ENCODE results near the gene ACAA2.

The ACAA2 gene

DNA sequence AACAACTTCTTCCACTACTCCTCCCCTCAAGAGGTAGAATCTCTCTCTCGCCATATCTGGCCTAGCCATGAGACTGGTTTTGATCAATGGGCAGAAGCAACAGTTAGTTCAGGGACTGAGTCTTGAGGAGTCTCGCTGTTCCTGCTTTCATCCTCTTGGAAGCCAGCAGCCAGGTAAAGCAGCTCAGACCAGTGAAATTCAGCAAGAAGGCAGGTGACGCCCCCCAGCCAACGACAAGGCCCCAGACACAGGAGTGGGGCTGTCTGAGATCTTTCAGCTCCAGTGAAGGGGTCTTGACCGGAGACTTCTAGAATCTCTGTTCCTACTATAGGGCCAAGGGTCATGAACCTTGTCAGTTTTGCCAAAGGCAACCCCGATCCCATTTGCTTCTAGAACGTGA, 39.7 kb upstream of the ACAA2 start:
- Histone ChIP-seq H3K9ac (ENCODE audit: low read length) (no peak overlapping the region), H3K36me3 (ENCODE audit: control insufficient read depth, insufficient read depth, low read length) (no peaks in the 10 kb centered on the region), H3K4me3 (ENCODE audit: low read length) (no peak overlapping the region), H3K4me1 (ENCODE audit: control insufficient read depth, insufficient read depth, low read length) (no peaks in the 10 kb centered on the region), H3K27me3 (ENCODE audit: control insufficient read depth, insufficient read depth, low read length) (no peaks in the 10 kb centered on the region), H3K27ac (ENCODE audit: low read depth, low read length) (no peak overlapping the region)

DNA sequence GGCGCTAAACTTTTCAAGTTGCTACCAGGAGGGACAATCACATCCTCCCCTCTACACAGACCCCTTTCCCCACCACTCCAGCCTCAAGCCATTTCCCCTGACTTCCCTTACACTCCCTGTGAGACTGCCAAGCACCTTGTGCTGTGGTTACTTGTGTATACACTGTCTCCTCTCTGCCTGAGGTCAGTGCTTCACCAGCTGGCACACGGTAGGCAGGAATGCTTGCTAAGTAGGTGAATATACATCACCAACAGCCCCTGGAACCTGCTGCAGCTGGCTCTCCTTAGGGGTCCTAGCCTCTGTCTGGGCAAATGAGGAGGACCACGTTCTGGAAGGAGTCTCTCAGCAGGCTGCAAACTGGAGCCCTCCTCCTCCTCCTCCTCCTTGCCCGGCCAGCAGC, 38.3 kb upstream of the ACAA2 start:
- no peaks in the 10 kb centered on the region for H3K4me1 ChIP-seq (ENCODE audit: control insufficient read depth, insufficient read depth, low read length)
- H3K36me3 ChIP-seq (ENCODE audit: control insufficient read depth, insufficient read depth, low read length): no peaks in the 10 kb centered on the region
- H3K27me3 ChIP-seq (ENCODE audit: control insufficient read depth, insufficient read depth, low read length): no peaks in the 10 kb centered on the region
- no peak overlapping the region for H3K4me3 ChIP-seq (ENCODE audit: low read length)
- H3K27ac ChIP-seq (ENCODE audit: low read depth, low read length): no peak overlapping the region
- no peak overlapping the region for H3K9ac ChIP-seq (ENCODE audit: low read length)

DNA sequence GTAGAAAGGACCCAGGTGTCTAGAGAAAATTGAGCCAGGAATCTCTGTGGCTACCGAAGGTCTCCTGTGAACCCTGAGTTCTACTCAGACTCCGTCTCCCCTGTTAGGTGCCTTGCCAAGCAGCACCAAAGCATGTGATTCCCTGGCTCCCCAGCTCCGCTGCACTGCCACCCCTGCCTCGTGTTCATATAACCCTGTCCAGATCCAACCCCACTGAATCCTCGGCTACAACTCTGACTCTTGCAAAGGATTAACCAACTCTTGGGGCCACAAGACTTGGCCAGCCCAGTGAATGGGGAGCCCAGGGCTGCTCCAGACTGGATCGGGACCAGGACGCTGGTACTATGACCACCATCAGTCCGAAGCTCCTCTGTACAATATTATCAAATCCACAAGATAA, 37.3 kb upstream of the ACAA2 start:
- no peak overlapping the region for H3K4me3 ChIP-seq (ENCODE audit: low read length)
- H3K4me1 ChIP-seq (ENCODE audit: control insufficient read depth, insufficient read depth, low read length): no peaks in the 10 kb centered on the region
- H3K27ac ChIP-seq (ENCODE audit: low read depth, low read length): no peak overlapping the region
- H3K27me3 ChIP-seq (ENCODE audit: control insufficient read depth, insufficient read depth, low read length): no peaks in the 10 kb centered on the region
- H3K9ac ChIP-seq (ENCODE audit: low read length): no peak overlapping the region
- no peaks in the 10 kb centered on the region for H3K36me3 ChIP-seq (ENCODE audit: control insufficient read depth, insufficient read depth, low read length)

DNA sequence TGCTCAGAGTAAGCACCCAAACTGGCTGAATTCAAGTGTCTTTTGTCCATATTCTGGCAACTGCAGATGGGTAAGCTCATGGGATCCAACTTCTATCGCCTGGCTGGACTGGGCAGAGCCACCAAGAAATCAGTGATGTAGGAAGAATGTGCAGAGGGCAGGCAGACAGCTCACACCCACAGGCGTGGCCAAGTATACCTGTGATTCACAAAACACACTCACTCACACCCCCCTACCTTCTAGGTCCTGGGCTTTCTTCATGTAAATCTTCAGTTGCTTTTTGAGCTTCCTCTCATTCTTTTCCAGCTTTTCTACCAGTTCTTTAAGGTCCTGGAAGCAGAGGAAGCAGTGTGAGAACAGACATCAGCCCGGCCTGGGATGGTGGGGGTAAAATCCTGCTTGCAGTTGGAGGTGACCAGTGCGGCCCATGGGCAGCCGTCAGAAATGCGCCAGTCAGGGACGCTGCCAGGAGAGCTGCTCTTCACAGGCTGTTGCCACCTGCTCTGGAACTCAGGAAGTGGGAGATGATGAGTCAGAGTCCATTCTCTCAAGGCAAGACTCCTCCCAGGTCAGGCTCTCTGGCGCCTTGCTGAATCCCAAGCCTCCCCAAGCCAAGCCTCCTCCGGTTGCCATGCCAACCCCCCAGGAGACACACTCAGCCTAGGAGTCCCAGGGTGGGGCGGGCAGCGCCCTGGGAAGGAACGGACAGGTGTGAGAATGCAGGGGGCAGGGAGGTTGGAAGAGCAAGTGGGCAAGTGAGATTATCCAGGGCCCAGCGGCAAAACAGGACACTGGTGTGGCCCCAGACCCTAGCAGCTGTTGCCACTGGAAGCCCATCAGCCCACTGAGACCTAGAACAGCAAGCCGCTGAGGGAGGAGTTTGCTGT, 36.2 kb upstream of the ACAA2 start:
- H3K4me1 ChIP-seq (ENCODE audit: control insufficient read depth, insufficient read depth, low read length): no peaks in the 10 kb centered on the region
- no peaks in the 10 kb centered on the region for H3K36me3 ChIP-seq (ENCODE audit: control insufficient read depth, insufficient read depth, low read length)
- no peak overlapping the region for H3K27ac ChIP-seq (ENCODE audit: low read depth, low read length)
- H3K4me3 ChIP-seq (ENCODE audit: low read length): no peak overlapping the region
- no peak overlapping the region for H3K9ac ChIP-seq (ENCODE audit: low read length)
- H3K27me3 ChIP-seq (ENCODE audit: control insufficient read depth, insufficient read depth, low read length): no peaks in the 10 kb centered on the region

DNA sequence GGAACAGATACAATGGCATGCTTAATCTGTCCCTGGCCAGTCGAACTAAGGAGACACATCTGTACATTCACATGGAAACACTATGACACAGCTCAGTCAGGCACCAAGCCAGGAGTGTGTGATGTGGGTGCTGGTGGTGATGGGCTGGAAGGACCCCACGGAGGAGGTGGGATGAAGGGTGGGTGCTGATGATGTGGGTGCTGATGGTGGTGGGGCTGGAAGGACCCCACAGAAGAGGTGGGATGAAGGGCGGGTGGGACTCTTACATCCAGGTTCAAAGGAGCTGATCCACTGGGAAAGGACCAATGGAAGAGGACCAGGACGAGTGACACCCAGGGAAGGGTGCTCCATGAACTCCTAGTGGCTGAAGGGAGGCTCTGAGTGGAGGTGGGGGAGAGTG, 34.8 kb upstream of the ACAA2 start:
- Histone ChIP-seq H3K27ac (ENCODE audit: low read depth, low read length) (no peak overlapping the region), H3K9ac (ENCODE audit: low read length) (no peak overlapping the region), H3K36me3 (ENCODE audit: control insufficient read depth, insufficient read depth, low read length) (no peaks in the 10 kb centered on the region), H3K27me3 (ENCODE audit: control insufficient read depth, insufficient read depth, low read length) (no peaks in the 10 kb centered on the region), H3K4me1 (ENCODE audit: control insufficient read depth, insufficient read depth, low read length) (no peaks in the 10 kb centered on the region), H3K4me3 (ENCODE audit: low read length) (no peak overlapping the region)

DNA sequence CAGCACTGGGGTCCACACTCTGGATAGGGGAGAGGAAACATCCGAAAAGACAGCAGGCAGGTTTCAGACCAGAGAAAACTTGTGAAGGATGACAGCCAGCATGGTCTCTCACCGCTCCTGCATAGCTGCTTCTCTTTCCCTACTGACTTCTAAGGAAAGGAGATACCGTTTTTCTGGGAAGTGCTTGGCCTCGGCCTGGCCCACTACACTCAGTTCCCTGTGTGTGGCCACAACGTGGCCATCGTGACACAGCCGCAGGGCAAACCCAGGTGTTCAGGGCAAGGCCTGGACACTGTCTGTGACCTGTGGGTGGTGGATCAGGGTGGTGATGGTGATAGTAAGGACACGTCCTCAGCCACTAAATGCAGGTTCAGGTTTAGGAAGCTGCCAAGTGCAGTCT, 34.2 kb upstream of the ACAA2 start:
- Histone ChIP-seq H3K4me1 (ENCODE audit: control insufficient read depth, insufficient read depth, low read length) (no peaks in the 10 kb centered on the region), H3K36me3 (ENCODE audit: control insufficient read depth, insufficient read depth, low read length) (no peaks in the 10 kb centered on the region), H3K27me3 (ENCODE audit: control insufficient read depth, insufficient read depth, low read length) (no peaks in the 10 kb centered on the region), H3K9ac (ENCODE audit: low read length) (no peak overlapping the region), H3K27ac (ENCODE audit: low read depth, low read length) (no peak overlapping the region), H3K4me3 (ENCODE audit: low read length) (no peak overlapping the region)

DNA sequence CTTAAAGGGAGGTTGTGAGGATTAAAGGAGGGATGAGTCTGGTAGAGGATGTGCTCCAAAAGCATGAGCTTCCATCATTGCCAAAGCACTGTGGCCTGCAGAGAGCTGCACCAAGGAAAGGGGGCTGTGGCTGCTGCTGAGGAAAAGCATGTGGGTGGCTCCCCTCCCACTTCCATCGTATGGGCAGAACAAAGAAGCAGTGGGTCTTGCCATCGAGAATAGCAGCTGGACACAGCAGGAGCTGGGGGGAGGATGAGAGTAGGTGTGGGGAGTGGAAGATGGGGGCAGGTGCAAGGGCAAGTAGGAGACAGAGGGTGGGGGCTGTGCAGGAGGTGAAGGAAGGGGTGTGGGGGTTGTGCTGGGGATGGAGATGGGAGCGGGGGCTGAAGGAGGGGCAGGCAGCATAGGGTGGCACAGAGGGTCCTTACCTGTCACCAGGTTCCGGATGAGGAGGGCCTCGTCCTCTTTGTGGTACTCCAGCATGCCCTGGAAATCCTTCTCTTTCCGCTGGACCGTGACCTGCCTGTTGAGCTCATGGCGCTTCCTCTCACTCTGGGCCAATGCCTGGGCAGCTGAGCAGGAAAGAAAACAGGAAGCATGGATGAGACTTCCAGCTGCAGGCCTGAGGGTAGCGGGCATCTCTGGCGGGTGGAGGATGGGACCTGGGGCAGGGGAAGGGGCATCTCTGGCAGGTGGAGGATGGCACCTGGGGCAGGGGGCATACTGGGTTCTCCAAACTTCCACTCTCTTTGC, 33.6 kb upstream of the ACAA2 start:
- H3K27ac ChIP-seq (ENCODE audit: low read depth, low read length): no peak overlapping the region
- H3K9ac ChIP-seq (ENCODE audit: low read length): no peak overlapping the region
- no peaks in the 10 kb centered on the region for H3K36me3 ChIP-seq (ENCODE audit: control insufficient read depth, insufficient read depth, low read length)
- no peaks in the 10 kb centered on the region for H3K27me3 ChIP-seq (ENCODE audit: control insufficient read depth, insufficient read depth, low read length)
- no peak overlapping the region for H3K4me3 ChIP-seq (ENCODE audit: low read length)
- H3K4me1 ChIP-seq (ENCODE audit: control insufficient read depth, insufficient read depth, low read length): no peaks in the 10 kb centered on the region

DNA sequence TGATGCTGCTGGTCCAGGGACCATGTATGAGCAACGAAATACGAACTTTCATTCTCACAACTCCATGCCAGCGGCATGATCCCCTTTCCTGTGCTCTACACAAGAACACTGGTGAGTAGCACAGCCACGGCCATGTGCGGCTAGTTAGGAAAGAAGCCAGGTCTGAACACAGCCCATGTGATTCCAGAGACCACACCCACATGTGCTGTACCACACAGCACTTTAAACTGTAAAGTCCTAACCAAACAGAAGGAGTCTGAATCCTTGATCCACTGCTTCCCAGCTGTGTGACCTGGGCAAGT, 33.0 kb upstream of the ACAA2 start:
- no peak overlapping the region for H3K27ac ChIP-seq (ENCODE audit: low read depth, low read length)
- H3K9ac ChIP-seq (ENCODE audit: low read length): no peak overlapping the region
- no peaks in the 10 kb centered on the region for H3K27me3 ChIP-seq (ENCODE audit: control insufficient read depth, insufficient read depth, low read length)
- no peaks in the 10 kb centered on the region for H3K4me1 ChIP-seq (ENCODE audit: control insufficient read depth, insufficient read depth, low read length)
- no peaks in the 10 kb centered on the region for H3K36me3 ChIP-seq (ENCODE audit: control insufficient read depth, insufficient read depth, low read length)
- H3K4me3 ChIP-seq (ENCODE audit: low read length): no peak overlapping the region

DNA sequence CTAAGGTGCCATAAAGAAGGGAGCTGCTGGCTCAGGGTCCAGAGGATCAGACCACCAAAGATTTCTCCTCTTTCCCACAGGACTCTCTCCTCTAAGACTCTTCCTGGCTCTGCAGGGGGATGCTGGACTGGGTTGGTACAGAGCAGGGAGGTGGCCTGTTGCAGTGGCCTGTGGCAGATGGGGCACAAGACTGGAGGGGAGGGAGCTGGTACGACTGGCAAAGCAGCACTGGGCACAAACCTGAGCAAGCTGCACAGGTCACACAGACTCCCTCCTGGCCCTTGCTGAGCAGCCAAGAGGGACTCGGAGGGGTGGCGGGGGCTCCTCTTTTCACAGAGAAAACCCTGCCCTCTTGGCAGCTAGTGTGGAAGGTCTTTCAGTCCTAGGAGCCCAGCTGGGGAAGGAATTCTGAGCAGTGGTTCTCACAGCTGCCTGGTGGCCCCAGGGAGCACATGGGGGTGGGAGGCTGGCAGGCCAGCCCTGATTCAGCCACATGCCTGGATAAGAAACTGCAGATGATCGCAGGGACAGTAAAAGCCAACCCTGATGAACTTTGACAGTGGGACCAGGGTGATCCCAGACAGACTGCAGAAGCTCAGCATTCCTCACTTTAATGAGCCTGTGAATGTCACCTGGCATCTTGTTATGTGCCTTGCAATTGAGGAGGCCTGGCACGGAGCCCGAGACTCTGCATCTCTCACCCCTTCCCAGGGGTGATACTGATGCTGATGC, 32.5 kb upstream of the ACAA2 start:
- H3K4me3 ChIP-seq (ENCODE audit: low read length): no peak overlapping the region
- H3K9ac ChIP-seq (ENCODE audit: low read length): no peak overlapping the region
- H3K4me1 ChIP-seq (ENCODE audit: control insufficient read depth, insufficient read depth, low read length): no peaks in the 10 kb centered on the region
- no peak overlapping the region for H3K27ac ChIP-seq (ENCODE audit: low read depth, low read length)
- H3K27me3 ChIP-seq (ENCODE audit: control insufficient read depth, insufficient read depth, low read length): no peaks in the 10 kb centered on the region
- no peaks in the 10 kb centered on the region for H3K36me3 ChIP-seq (ENCODE audit: control insufficient read depth, insufficient read depth, low read length)

DNA sequence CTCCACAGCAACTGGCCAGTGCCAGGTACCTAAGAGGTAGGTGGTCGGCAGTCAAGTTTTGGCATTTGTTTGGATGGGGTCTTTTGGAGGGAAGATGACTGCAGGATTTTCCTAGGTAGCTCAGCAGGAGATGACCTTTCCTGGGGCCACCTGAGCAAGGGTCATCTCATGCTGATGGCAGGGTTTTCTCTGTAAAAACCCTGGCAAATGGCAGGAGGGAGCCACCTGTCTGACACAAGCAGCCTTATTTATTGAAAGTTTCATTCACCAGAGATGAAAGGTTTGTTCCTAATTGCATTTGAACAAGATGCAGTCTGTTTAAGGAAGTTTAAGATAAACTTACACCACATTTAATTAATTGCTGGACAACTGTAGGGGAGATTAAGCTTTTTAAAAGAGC, 31.6 kb upstream of the ACAA2 start:
- H3K36me3 ChIP-seq (ENCODE audit: control insufficient read depth, insufficient read depth, low read length): no peaks in the 10 kb centered on the region

DNA sequence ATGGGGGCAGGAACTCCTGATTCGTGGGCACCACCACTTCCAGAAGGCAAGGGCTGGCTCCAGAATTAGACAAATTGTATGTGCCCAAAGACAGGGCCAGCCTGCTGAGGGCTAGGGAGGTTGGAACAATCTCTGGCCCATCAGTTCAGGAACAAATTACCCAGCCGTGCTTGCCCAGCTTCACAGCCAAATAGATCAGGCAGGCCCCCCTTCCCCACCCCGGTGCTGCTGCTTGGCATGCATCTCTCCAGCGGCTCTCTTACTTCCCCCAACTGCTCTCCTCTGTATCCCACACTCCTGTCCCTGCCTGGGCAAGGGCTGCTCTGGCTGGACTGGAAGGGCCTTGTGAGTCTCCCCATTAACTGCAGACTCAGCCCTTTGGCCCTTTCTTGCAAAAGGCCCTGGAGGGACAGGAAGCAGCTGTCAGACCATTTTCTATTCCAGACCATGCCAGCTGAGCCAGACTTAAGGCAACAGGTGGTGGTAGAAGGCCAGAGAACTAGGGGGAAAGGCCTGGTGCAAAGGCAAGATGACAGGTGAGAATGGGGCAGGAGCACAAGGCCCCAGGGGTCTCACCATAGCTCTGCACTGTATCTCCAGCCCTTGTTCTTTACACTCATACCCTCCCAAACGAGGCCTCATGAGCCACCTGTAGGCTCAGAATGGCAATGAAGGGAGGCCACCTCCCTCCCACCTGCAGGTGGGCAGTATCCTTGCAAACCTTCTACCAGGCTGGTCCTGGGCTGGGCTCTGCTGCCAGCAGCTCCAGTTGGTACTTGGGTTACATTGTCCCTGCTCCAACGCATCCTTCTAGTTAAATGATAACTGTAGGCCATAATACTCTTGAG, 30.7 kb upstream of the ACAA2 start:
- H3K27me3 ChIP-seq (ENCODE audit: control insufficient read depth, insufficient read depth, low read length): no peaks in the 10 kb centered on the region
- no peak overlapping the region for H3K27ac ChIP-seq (ENCODE audit: low read depth, low read length)
- no peak overlapping the region for H3K4me3 ChIP-seq (ENCODE audit: low read length)
- no peaks in the 10 kb centered on the region for H3K36me3 ChIP-seq (ENCODE audit: control insufficient read depth, insufficient read depth, low read length)
- H3K4me1 ChIP-seq (ENCODE audit: control insufficient read depth, insufficient read depth, low read length): no peaks in the 10 kb centered on the region
- no peak overlapping the region for H3K9ac ChIP-seq (ENCODE audit: low read length)

More for the DNA sequence above, 31.6 kb upstream of the ACAA2 start:
- H3K27ac ChIP-seq (ENCODE audit: low read depth, low read length): no peak overlapping the region
- H3K9ac ChIP-seq (ENCODE audit: low read length): no peak overlapping the region
- no peaks in the 10 kb centered on the region for H3K27me3 ChIP-seq (ENCODE audit: control insufficient read depth, insufficient read depth, low read length)
- H3K4me1 ChIP-seq (ENCODE audit: control insufficient read depth, insufficient read depth, low read length): no peaks in the 10 kb centered on the region
- no peak overlapping the region for H3K4me3 ChIP-seq (ENCODE audit: low read length)

DNA sequence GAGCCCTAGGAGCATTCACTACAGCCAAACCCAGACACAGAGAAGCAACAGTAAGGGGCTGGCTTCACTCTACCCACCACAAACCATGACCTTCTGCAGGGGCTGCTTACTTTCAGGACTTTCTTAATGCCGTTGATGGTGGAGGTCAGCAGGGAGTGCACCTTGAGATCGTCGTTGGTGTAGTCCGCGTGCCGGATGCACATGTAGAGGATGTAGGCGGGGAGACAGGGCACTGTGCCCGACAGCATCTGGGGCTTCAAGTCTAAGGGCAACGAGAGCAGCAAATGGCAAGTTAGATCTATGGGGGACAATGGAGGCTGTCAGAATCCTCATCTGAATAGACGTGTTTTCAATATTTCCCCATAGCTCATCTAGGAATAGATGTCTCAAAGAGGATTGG, 29.8 kb upstream of the ACAA2 start:
- Histone ChIP-seq H3K9ac (ENCODE audit: low read length) (no peak overlapping the region), H3K27ac (ENCODE audit: low read depth, low read length) (no peak overlapping the region), H3K36me3 (ENCODE audit: control insufficient read depth, insufficient read depth, low read length) (no peaks in the 10 kb centered on the region), H3K4me3 (ENCODE audit: low read length) (no peak overlapping the region), H3K4me1 (ENCODE audit: control insufficient read depth, insufficient read depth, low read length) (no peaks in the 10 kb centered on the region), H3K27me3 (ENCODE audit: control insufficient read depth, insufficient read depth, low read length) (no peaks in the 10 kb centered on the region)

All from rectal smooth muscle tissue (tissue), 1 donor.